GM06990 (cell line): ENCODE data around the gene OR51V1.

Experiments used
- DNase-seq: peaks from one replicate; pipeline ENCODE4 v3.0.0-alpha.2; 2011; ENCODE audit not compliant: insufficient read length; ENCODE audit errors: extremely low read depth
- H3K27me3 ChIP-seq: replicated peaks from 2 replicates; pipeline ENCODE4 v1.6.0; 2011; ENCODE audit warnings: low read length; ENCODE audit not compliant: control insufficient read depth, insufficient read depth
- H3K36me3 ChIP-seq: 2 replicates; pipeline ENCODE4 v1.5.1; 2011; ENCODE audit warnings: low read length; ENCODE audit not compliant: control insufficient read depth, insufficient read depth
- H3K4me3 ChIP-seq: replicated peaks from 2 replicates; pipeline ENCODE4 v1.5.1; 2011; ENCODE audit warnings: low read depth, mild to moderate bottlenecking, control low read depth, low read length
- CTCF ChIP-seq: IDR thresholded peaks from 2 replicates; pipeline ENCODE4 v1.5.1; 2011; ENCODE audit warnings: low read length, control low read depth, mild to moderate bottlenecking, inconsistent platforms; ENCODE audit not compliant: insufficient read depth, poor library complexity, severe bottlenecking

Gene OR51V1

GRCh38 chr11:5203366-5203765 lies 2.9 kb upstream of the OR51V1 start:
- TF ChIP-seq CTCF = no peak
- no peak for DNase-seq
- H3K4me3 ChIP-seq = no peak overlapping the region
- no peaks in the 10 kb centered on the region for H3K36me3 ChIP-seq
- H3K27me3 ChIP-seq = no peaks in the 10 kb centered on the region

- Histone ChIP-seq H3K27me3 (no peaks in the 10 kb centered on the region), H3K36me3 (no peaks in the 10 kb centered on the region), H3K4me3 (no peak overlapping the region)
- DNase-seq = no peak
- no peak for TF ChIP-seq CTCF
These were observed 2.2 kb downstream of the OR51V1 start for GRCh38 chr11:5198285-5198684.

DNA sequence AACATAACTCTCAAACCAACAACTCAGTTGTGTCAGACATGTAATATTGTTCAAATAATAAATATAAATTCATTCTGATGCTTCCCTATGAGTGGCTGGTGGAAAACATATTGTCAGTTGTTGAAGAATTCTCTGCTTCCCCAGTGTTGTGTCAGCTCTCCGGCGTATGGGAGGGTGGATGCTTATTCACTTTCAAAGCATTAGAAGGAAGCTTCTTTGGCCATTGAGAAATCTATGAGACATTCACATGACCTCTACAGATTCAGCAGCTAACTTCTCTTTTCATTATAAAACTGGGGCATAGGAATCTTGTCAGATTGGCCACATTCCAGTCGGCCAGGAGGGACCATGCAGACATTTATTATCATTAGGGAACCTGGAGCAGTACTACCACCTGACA lies 2.9 kb downstream of the OR51V1 start:
- TF ChIP-seq CTCF = no peak
- no peak overlapping the region for H3K4me3 ChIP-seq
- H3K27me3 ChIP-seq = no peaks in the 10 kb centered on the region
- DNase-seq = no peak
- H3K36me3 ChIP-seq = no peaks in the 10 kb centered on the region

- TF ChIP-seq CTCF = no peak
- H3K27me3 ChIP-seq = no peaks in the 10 kb centered on the region
- H3K36me3 ChIP-seq = no peaks in the 10 kb centered on the region
- H3K4me3 ChIP-seq = no peak overlapping the region
- DNase-seq = no peak
These were observed 3.8 kb downstream of the OR51V1 start for GRCh38 chr11:5196731-5197130.

GRCh38 chr11:5196067-5196466 lies 4.4 kb downstream of the OR51V1 start:
- Histone ChIP-seq H3K4me3 (no peak overlapping the region), H3K36me3 (no peaks in the 10 kb centered on the region), H3K27me3 (no peaks in the 10 kb centered on the region)
- TF ChIP-seq CTCF = no peak
- DNase-seq = no peak

DNA sequence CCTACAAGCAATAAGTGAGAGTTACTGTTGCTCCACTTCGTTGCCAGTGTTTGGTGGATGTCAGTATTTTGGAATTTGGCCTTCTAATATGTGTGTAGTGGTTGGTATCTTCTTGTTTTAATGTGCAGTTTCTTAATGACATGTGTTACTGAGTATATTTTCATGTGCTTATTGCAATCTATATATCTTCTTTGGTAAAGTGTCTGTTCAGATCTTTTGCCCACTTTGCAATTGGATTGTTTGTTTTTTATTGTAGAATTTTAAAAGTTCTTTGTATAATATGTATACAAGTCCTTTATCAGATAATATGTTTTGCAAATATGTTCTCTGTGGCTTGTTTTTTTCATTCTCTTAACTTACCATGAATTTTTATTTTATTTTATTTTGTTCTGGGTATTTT lies 7.7 kb downstream of the OR51V1 start:
- no peak for DNase-seq
- no peaks in the 10 kb centered on the region for H3K27me3 ChIP-seq
- H3K36me3 ChIP-seq = no peaks in the 10 kb centered on the region
- H3K4me3 ChIP-seq = no peak overlapping the region
- no peak for TF ChIP-seq CTCF
